SHP77 treated with DMSO at 0.1 percent for 48 hours (cell line): ENCODE measurements around the gene LRFN2.
A peak's percentile ranks its signal among the peaks of the same experiment; 100 is the strongest.

Experiments used
- DNase-seq: peaks from one replicate; lab custom pipeline; 2025; lab: John Stamatoyannopoulos, UW

Gene LRFN2

GRCh38 chr6:40400738-40401137 is 186.4 kb downstream of the LRFN2 start:
- no peak for DNase-seq

DNA sequence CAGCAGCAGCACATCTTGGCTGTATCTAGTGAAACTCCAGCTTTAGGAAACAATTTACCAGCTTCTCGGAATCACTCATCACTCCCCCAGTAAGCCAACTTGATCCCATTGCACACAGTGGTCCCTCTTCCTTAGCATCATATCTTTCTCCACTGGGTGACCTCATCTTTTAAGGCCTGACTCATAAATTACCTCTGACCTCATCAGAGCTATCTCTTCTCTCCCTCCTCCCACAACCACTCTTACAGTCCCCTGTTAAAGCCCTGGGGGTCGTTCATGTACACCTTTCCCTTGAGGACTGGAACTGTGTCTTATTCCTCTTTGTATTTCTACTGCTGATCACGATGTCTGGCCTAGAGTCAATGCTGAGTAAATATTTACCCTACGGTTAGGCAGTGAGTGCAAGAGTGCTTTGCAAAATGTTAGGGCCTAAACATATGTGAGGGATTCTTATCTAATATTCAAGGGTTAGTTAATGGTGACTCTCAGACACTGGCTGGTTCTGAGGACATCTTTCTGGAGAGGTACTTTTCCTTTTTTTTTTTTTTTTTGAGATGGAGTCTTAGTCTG is 187.2 kb downstream of the LRFN2 start:
- DNase-seq, result peak; percentile 16

GRCh38 chr6:40398810-40399477 is 188.2 kb downstream of the LRFN2 start:
- DNase-seq, result no peak

GRCh38 chr6:40398034-40398691 is 189.0 kb downstream of the LRFN2 start:
- no peak for DNase-seq

- DNase-seq, result no peak
Measured at GRCh38 chr6:40397287-40398033, 189.7 kb downstream of the LRFN2 start.

DNA sequence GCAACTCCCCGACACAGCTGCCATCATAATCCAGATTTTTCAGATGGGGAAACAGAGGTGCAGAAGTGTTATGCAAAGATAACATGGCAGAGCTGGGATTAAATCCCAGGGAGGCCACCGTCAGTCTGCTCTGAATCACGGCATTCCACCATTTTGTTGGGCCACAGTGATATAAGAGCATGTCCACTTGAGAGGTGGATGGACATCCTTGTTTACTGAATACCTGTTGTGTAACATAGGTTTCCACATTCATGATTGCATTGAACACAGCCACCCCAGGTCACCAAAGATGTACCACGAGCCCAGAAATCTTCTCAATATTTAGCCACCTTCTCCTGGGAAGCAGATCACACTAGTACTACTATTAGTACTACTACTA is 191.5 kb downstream of the LRFN2 start:
- DNase-seq, result no peak

DNA sequence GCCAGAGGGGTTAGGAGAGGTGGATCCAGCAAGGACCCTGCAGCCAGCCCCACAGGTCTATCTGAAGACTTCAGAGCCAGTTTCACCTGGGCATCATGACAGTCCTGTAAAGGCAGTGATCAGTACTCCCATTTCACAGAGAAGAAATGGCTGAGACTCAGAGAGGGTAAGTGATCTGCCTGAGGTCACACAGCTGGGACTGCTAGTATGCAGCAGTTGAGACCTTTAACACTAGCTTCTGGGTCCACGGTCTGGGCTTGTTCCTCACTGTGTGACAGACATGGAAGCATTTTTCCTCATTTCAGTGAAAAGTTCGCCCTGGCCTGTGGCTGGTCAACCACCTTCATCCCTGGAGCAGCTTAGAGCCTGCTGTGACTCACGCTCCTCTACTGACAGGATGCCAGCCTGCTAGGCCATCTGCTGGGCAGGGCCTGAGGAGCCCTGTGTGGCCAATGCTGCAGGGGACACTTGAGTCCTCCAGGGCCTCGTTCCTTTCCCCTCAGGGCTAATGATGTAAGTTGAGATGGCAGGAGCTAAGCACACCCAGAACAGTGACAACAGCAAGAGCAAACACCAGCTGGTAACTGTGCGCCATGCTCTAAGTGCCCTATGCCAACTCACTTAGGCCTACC is 192.0 kb downstream of the LRFN2 start:
- peak; percentile 38 for DNase-seq

DNA sequence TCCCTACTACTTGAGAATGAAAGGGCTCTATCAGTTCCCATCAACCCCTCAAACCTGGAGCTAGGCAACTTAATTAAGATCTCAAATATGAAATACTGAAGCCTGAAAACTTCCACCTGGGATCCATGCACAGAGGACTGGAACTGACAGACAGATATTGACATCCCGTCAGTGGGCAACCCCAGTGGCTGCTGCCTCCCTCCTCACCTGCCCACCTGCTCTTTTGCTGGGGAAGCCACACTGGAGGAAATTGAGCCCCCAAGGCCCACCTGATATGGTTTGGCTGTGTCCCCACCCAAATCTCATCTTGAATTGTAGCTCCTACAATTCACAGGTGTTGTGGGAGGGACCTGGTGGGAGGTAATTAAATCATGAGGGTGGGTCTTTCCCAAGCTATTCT is 192.8 kb downstream of the LRFN2 start:
- no peak for DNase-seq

- DNase-seq, result no peak
Measured at GRCh38 chr6:40393641-40394040, 193.5 kb downstream of the LRFN2 start.

GRCh38 chr6:40392589-40392988 is 194.6 kb downstream of the LRFN2 start:
- DNase-seq, result no peak

GRCh38 chr6:40391851-40392517 is 195.2 kb downstream of the LRFN2 start:
- DNase-seq, result no peak

DNA sequence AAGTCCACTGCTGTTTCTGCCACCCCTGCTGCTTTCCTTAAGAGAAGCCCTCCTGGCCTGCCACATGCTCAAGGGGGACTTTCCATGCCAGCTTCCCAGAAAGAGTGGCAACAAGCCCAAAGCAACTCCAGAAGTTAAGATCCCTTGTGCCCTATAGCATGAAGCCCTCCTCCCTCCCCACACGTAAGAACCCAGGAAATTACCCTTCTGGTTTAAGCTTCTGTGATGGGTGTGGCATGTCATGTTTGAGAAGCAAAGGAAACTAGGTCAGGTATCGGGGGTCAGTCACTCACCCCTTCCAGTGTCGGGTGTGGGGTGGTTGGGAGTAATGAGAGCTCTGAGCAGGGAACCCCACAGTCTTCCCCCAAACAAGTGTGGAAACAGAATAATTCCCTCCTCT is 196.1 kb downstream of the LRFN2 start:
- no peak for DNase-seq

DNA sequence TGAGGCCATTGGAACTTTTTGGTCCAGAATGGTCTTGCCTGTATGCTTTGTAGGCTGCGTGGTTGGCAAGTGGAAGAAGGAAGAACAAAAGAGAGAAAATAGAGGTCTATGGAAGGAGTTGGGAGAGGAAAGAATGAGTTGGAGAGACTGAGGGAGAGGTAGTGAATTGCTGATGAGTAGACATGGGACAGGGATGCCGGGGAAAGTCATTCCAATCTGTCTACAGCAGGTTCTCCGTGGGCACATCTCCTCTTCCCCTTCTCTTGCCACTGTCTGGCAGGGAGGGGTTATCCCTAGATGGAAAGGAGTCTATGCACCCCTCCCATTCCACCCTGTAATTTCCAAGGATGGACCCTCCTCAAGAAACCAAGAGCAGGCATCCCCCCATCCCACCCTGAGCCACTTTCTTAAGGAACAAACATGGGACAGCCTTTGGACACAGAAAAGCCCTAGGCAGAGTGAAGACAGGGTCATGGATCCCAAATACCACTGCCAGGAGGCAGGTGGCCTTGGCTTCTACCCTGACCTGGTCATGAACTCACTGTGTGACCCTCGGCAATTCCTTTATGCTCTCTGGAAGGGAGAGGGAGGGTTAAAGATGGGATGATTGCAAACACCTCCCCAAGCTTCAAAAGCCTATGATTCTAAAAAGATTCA is 196.9 kb downstream of the LRFN2 start:
- no peak for DNase-seq

DNA sequence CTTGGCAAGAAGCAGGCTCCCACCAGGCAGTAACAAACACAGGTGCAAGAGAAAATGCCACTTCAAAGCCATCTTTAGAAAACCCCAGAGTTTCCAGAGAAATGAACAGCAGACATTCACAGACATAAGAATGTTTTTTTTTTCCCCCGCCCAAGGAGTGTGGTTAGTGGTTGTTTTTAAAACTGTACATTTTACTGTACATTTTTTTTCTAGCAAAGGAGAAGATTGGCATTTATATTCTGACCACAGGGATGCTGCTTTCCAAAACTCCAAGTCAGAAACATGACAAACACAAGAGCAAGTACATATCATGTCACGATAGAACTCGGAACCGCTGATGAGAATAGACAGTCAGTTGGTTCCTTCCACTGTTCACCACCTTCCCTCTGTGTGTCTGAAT is 197.9 kb downstream of the LRFN2 start:
- DNase-seq, result no peak

GRCh38 chr6:40387871-40388264 is 199.3 kb downstream of the LRFN2 start:
- DNase-seq, result no peak

DNA sequence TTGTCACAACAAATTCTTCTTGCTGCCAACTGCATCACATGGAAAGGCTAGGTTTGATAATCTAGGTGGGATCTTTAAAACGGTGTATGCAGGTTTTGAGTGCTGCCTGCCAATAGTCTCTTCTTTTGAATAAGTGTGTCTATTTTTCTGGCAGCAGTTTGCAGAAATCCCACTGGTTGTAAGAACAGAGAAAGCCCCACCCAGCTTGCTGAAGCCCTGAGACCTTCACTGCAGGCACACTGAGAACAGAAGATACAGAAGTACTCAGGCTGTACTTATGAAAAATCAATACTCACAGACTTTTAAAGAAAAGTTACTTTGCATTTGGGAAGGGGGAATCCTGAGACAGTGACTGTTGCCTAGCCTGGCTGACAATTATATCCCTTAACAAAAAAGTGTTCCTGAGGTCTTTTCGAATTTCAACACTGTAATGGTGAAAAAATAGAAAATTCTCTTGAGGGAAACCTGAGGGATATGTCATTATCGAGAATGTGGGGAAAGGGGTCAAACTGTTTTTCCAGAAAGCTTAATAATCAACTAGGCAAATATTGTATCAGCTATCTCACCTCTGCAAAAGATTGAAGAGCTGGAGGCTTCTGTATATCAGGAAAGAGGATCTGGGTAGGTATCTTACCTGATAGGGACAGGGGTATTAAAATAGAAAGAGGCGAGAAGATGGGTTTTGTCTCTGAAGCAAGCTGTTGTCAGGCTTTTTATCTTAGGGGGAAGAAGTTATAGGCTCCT is 199.9 kb downstream of the LRFN2 start:
- DNase-seq, result no peak

GRCh38 chr6:40386200-40386599 is 201.0 kb downstream of the LRFN2 start:
- DNase-seq, result no peak

- no peak for DNase-seq
Measured at GRCh38 chr6:40383348-40384115, 203.6 kb downstream of the LRFN2 start.

- no peak for DNase-seq
Measured at GRCh38 chr6:40380271-40380670, 206.9 kb downstream of the LRFN2 start.

GRCh38 chr6:40379811-40380210 is 207.4 kb downstream of the LRFN2 start:
- DNase-seq, result no peak
